Fibroblast of lung (primary cell): ENCODE data around the gene FREM1. TPM values are rescaled to one million over a fixed set of nuclear protein-coding genes. Genes with fewer than 3 reads are reported as not detected.

Source experiments
- DNase-seq, 2 donors: peaks; one replicate each; pipeline versions ENCODE4 v3.0.0 to v3.0.0-alpha.2; 2010; ENCODE audit warnings: low read depth in 2 of 2
- H2AFZ ChIP-seq: 2 replicates; pipeline ENCODE4 v1.5.1; 2012; ENCODE audit warnings: low read length, control low read depth, inconsistent platforms
- H3K27ac ChIP-seq: 2 replicates; pipeline ENCODE4 v1.5.1; 2011; ENCODE audit warnings: low read length, control low read depth; ENCODE audit not compliant: insufficient read depth
- H3K27me3 ChIP-seq: 2 replicates; pipeline ENCODE4 v1.5.1; 2011; ENCODE audit warnings: mild to moderate bottlenecking, low read length; ENCODE audit not compliant: control insufficient read depth, insufficient read depth
- H3K36me3 ChIP-seq: 2 replicates; pipeline ENCODE4 v1.5.1; 2011; ENCODE audit warnings: low read length; ENCODE audit not compliant: control insufficient read depth, insufficient read depth
- H3K4me1 ChIP-seq: 2 replicates; pipeline ENCODE4 v1.5.1; 2011; ENCODE audit warnings: low read length; ENCODE audit not compliant: control insufficient read depth, insufficient read depth; ENCODE audit errors: extremely low read depth
- H3K4me2 ChIP-seq: 2 replicates; pipeline ENCODE4 v1.5.1; 2011; ENCODE audit warnings: low read length, control low read depth; ENCODE audit not compliant: insufficient read depth; ENCODE audit errors: extremely low read depth
- H3K4me3 ChIP-seq, 4 experiments: fragments of 200-600 bp in 1 of 4; sonication (generic) in 1 of 4; replicated peaks in 1 of 4; 2 replicates each; pipeline ENCODE4 v1.5.1; 2011 to 2016; ENCODE audit warnings: low read length in 4 of 4, low read depth in 3 of 4, mild to moderate bottlenecking in 3 of 4, control low read depth in 2 of 4, inconsistent platforms in 1 of 4, mixed read lengths in 1 of 4; ENCODE audit not compliant: insufficient read depth in 1 of 4; ENCODE audit errors: control extremely low read depth in 1 of 4
- H3K79me2 ChIP-seq: 2 replicates; pipeline ENCODE4 v1.5.1; 2012; ENCODE audit warnings: mild to moderate bottlenecking, low read length, inconsistent platforms; ENCODE audit not compliant: control insufficient read depth, insufficient read depth
- H3K9ac ChIP-seq: 2 replicates; pipeline ENCODE4 v1.5.1; 2011; ENCODE audit warnings: mild to moderate bottlenecking, low read length, control low read depth; ENCODE audit not compliant: insufficient read depth
- H3K9me3 ChIP-seq: 2 replicates; pipeline ENCODE4 v1.5.1; 2012; ENCODE audit warnings: low read depth, low read length; ENCODE audit not compliant: control insufficient read depth, insufficient read depth
- H4K20me1 ChIP-seq: 2 replicates; pipeline ENCODE4 v1.5.1; 2011; ENCODE audit warnings: low read length; ENCODE audit not compliant: control insufficient read depth, insufficient read depth; ENCODE audit errors: extremely low read depth
- EZH2 ChIP-seq: IDR thresholded peaks from 2 replicates; pipeline ENCODE4 v1.5.1; 2012; ENCODE audit warnings: low read length, control low read depth, mild to moderate bottlenecking; ENCODE audit errors: missing control alignments
- polyA plus RNA-seq, 2 donors: library from polyadenylated mRNA; depleted of rRNA in 1 of 2; stranded (reverse) in 1 of 2; unstranded in 1 of 2; fragments of >200 nt; gene quantifications; 2 replicates each; pipeline ENCODE4 v1.2.1, GENCODE V29; 2011 to 2012; ENCODE audit warnings: missing spikeins in 1 of 2
- total RNA-seq: library from RNA; depleted of rRNA; stranded (reverse); fragments of >200 nt; gene quantifications from 2 replicates; pipeline ENCODE4 v1.2.1, GENCODE V29; 2014
- TF ChIP-seq, protein P1 (sequence below), 2 donors: IDR thresholded peaks in 1 of 2; conservative IDR thresholded peaks in 1 of 2; 1 replicate in 1 of 2; 2 replicates in 1 of 2; pipeline ENCODE4 v1.5.1; 2011 to 2012; ENCODE audit warnings: low read length in 2 of 2, control low read depth in 1 of 2, inconsistent platforms in 1 of 2, low read depth in 1 of 2, mild to moderate bottlenecking in 1 of 2

The FREM1 gene
- total and polyA plus RNA-seq, 2 donors (not counting 1 experiment from before 2014, with no cell fraction given): under 0.01 to 0.01 TPM

- Histone ChIP-seq H3K27me3 (no peaks in the 10 kb centered on the region), H3K4me2 (no peak overlapping the region), H3K9me3 (no peaks in the 10 kb centered on the region), H3K9ac (no peak overlapping the region), H3K36me3 (no peaks in the 10 kb centered on the region), H3K4me3 (no peak overlapping the region), H3K4me1 (no peaks in the 10 kb centered on the region), H2AFZ (no peak overlapping the region), H3K79me2 (no peaks in the 10 kb centered on the region), H3K27ac (no peak overlapping the region), H4K20me1 (no peaks in the 10 kb centered on the region)
- no peak for TF ChIP-seq EZH2
- TF ChIP-seq, protein P1, sequence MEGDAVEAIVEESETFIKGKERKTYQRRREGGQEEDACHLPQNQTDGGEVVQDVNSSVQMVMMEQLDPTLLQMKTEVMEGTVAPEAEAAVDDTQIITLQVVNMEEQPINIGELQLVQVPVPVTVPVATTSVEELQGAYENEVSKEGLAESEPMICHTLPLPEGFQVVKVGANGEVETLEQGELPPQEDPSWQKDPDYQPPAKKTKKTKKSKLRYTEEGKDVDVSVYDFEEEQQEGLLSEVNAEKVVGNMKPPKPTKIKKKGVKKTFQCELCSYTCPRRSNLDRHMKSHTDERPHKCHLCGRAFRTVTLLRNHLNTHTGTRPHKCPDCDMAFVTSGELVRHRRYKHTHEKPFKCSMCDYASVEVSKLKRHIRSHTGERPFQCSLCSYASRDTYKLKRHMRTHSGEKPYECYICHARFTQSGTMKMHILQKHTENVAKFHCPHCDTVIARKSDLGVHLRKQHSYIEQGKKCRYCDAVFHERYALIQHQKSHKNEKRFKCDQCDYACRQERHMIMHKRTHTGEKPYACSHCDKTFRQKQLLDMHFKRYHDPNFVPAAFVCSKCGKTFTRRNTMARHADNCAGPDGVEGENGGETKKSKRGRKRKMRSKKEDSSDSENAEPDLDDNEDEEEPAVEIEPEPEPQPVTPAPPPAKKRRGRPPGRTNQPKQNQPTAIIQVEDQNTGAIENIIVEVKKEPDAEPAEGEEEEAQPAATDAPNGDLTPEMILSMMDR (conservative IDR thresholded peaks at IDR 0.05 in 1 of 2, IDR thresholded peaks at IDR 0.05 in 1 of 2; ENCODE audit: low read depth in 1 of 2, low read length in 2 of 2): no peak
- DNase-seq: no peak
Observed at GRCh38 chr9:14907696-14908095, 2.5 kb downstream of the FREM1 start.

GRCh38 chr9:14907360-14907685 is 2.9 kb downstream of the FREM1 start:
- Histone ChIP-seq H3K79me2 (no peaks in the 10 kb centered on the region), H4K20me1 (no peaks in the 10 kb centered on the region)

DNA sequence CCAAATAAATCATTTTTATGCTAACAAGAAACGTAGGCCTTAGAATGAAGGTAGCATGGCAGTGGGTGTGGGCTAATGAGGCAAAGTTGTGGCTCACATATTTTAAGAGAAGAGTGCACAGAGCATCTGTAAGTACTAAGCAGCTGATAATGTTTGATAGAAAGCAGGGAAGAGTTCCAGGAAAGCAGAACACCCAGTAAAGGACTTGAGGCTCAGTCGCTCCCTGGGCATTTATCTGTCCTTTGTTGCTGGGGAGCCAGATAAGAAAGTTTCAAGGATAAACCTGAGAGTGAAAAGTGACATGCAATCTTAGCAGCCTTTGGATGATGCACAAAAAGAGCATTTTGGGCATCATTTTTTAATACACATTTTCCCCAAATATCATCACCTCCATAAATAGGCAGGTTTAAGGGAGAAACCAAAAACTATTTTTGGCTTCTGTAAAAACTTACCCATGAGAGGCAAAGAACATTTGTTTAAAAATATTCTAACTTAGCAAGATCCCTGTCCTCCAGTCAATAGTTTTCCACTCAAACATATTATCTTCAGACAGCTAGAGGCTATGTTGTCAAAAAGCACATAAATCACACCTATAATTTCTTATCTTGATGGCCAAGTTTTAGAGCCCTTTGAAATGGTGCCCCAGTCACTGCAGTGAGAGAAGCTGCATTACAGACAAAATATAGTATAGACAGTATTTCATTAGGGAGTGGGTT is 3.4 kb downstream of the FREM1 start:
- Histone ChIP-seq H3K9ac (no peak overlapping the region), H3K4me1 (no peaks in the 10 kb centered on the region), H3K4me3 (no peak overlapping the region), H3K79me2 (no peaks in the 10 kb centered on the region), H3K27me3 (no peaks in the 10 kb centered on the region), H3K4me2 (no peak overlapping the region), H3K36me3 (no peaks in the 10 kb centered on the region), H3K27ac (no peak overlapping the region), H2AFZ (no peak overlapping the region), H3K9me3 (no peaks in the 10 kb centered on the region), H4K20me1 (no peaks in the 10 kb centered on the region)
- TF ChIP-seq, protein P1 (conservative IDR thresholded peaks at IDR 0.05 in 1 of 2, IDR thresholded peaks at IDR 0.05 in 1 of 2; ENCODE audit: low read depth in 1 of 2, low read length in 2 of 2): no peak
- TF ChIP-seq EZH2: no peak
- DNase-seq: no peak

More at GRCh38 chr9:14907360-14907685, 2.9 kb downstream of the FREM1 start:
- no peak overlapping the region for H3K27ac ChIP-seq
- no peak overlapping the region for H3K9ac ChIP-seq
- no peak overlapping the region for H3K4me2 ChIP-seq
- H3K27me3 ChIP-seq: no peaks in the 10 kb centered on the region
- no peak overlapping the region for H3K4me3 ChIP-seq
- no peak for DNase-seq
- H3K4me1 ChIP-seq: no peaks in the 10 kb centered on the region
- TF ChIP-seq, protein P1 (conservative IDR thresholded peaks at IDR 0.05 in 1 of 2, IDR thresholded peaks at IDR 0.05 in 1 of 2; ENCODE audit: low read depth in 1 of 2, low read length in 2 of 2): no peak
- TF ChIP-seq EZH2: no peak
- no peak overlapping the region for H2AFZ ChIP-seq
- H3K36me3 ChIP-seq: no peaks in the 10 kb centered on the region
- H3K9me3 ChIP-seq: no peaks in the 10 kb centered on the region
